AG09309 (cell line): Measurements from ENCODE around the gene HES4.

Source experiments
- DNase-seq: peaks from one replicate; pipeline ENCODE4 v3.0.0-alpha.2; 2010; ENCODE audit warnings: low read depth
- H3K4me3 ChIP-seq: 2 replicates; pipeline ENCODE4 v1.5.1; 2011; ENCODE audit warnings: mild to moderate bottlenecking, low read depth, low read length, moderate library complexity; ENCODE audit not compliant: control insufficient read depth
- CTCF ChIP-seq: IDR thresholded peaks from 2 replicates; pipeline ENCODE4 v1.5.1; 2011; ENCODE audit warnings: mild to moderate bottlenecking, low read depth, low read length, inconsistent platforms; ENCODE audit not compliant: insufficient read depth, control insufficient read depth; ENCODE audit errors: missing control alignments

HES4 gene

GRCh38 chr1:1026599-1027413 lies 26.9 kb upstream of the HES4 start:
- no peak overlapping the region for H3K4me3 ChIP-seq
- DNase-seq, result no peak
- TF ChIP-seq CTCF, result no peak

GRCh38 chr1:1025730-1026129 lies 25.8 kb upstream of the HES4 start:
- DNase-seq, result no peak
- TF ChIP-seq CTCF, result no peak
- no peak overlapping the region for H3K4me3 ChIP-seq

- no peak for DNase-seq
- TF ChIP-seq CTCF, result no peak
These were observed 25.1 kb upstream of the HES4 start for GRCh38 chr1:1024771-1025699.

GRCh38 chr1:1024149-1024770 lies 24.4 kb upstream of the HES4 start:
- no peak for DNase-seq
- no peak overlapping the region for H3K4me3 ChIP-seq
- no peak for TF ChIP-seq CTCF

More at GRCh38 chr1:1024771-1025699, 25.1 kb upstream of the HES4 start:
- no peak overlapping the region for H3K4me3 ChIP-seq

- DNase-seq, result no peak
- no peak for TF ChIP-seq CTCF
- no peak overlapping the region for H3K4me3 ChIP-seq
These were observed 23.8 kb upstream of the HES4 start for GRCh38 chr1:1023700-1024099.

GRCh38 chr1:1022302-1023009 lies 22.6 kb upstream of the HES4 start:
- H3K4me3 ChIP-seq, result no peak overlapping the region
- no peak for DNase-seq
- no peak for TF ChIP-seq CTCF
